Stimulated activated CD4-positive, alpha-beta T cell treated with anti-CD3 and anti-CD28 coated beads, Interleukin-15, amount 100 ng/mL, for 48 hours (primary cell): ENCODE data around the gene SESN2.
A peak's percentile ranks its signal among the peaks of the same experiment; 100 is the strongest.

Experiments
- DNase-seq, 2 donors: peaks; one replicate each; pipeline ENCODE4 v3.0.0-alpha.2; 2020; ENCODE audit warnings: low read depth in 2 of 2

The SESN2 gene

GRCh38 chr1:28259252-28259933 lies at the start of gene SESN2:
Gene SESN2 (plus strand): TSS chr1:28259518. CDS start chr1:28259848, 330 bp downstream.
- peak; percentile 99 to 100 for DNase-seq

GRCh38 chr1:28209700-28210099 lies 49.6 kb upstream of the SESN2 start:
- no peak for DNase-seq

GRCh38 chr1:28213315-28213714 lies 46.0 kb upstream of the SESN2 start:
- no peak for DNase-seq

GRCh38 chr1:28229089-28229488 lies 30.2 kb upstream of the SESN2 start:
- DNase-seq: no peak

- DNase-seq: no peak
These were observed 29.3 kb upstream of the SESN2 start for GRCh38 chr1:28229996-28230395.

- peak; percentile 89 to 96 for DNase-seq
These were observed 26.6 kb upstream of the SESN2 start, which contains the start of gene DNAJC8 for GRCh38 chr1:28232558-28233263. Gene DNAJC8 (minus strand): TSS chr1:28233029. CDS start chr1:28232998, 31 bp downstream.

- DNase-seq: no peak
These were observed 26.1 kb upstream of the SESN2 start for GRCh38 chr1:28233264-28233606.

GRCh38 chr1:28235755-28236655 lies 23.3 kb upstream of the SESN2 start, which contains the start of gene ATP5IF1:
Gene ATP5IF1 (plus strand): TSS chr1:28236124. CDS start chr1:28236184, 60 bp downstream.
- peak; percentile 92 to 94 for DNase-seq

- no peak for DNase-seq
These were observed 22.5 kb upstream of the SESN2 start for GRCh38 chr1:28236656-28237322.

- DNase-seq: no peak
These were observed 20.3 kb upstream of the SESN2 start for GRCh38 chr1:28239004-28239403.

GRCh38 chr1:28240024-28240423 lies 19.3 kb upstream of the SESN2 start:
- DNase-seq: no peak

- DNase-seq: no peak
These were observed 17.6 kb upstream of the SESN2 start for GRCh38 chr1:28241638-28242241.

GRCh38 chr1:28243685-28244311 lies 15.5 kb upstream of the SESN2 start:
- no peak for DNase-seq

GRCh38 chr1:28244549-28245251 lies 14.6 kb upstream of the SESN2 start:
- DNase-seq: no peak

- no peak for DNase-seq
These were observed 12.9 kb upstream of the SESN2 start for GRCh38 chr1:28246427-28246832.

- no peak for DNase-seq
These were observed 11.6 kb upstream of the SESN2 start for GRCh38 chr1:28247612-28248272.

- peak; percentile 61 to 76 for DNase-seq
These were observed 10.9 kb upstream of the SESN2 start for GRCh38 chr1:28248273-28249012.

GRCh38 chr1:28249013-28249865 lies 10.1 kb upstream of the SESN2 start:
- no peak for DNase-seq
